ENCODE results near the gene FMNL3. TPM values are rescaled to one million over a fixed set of nuclear protein-coding genes. Genes with fewer than 3 reads are reported as not detected.

Gene FMNL3
- total and polyA plus RNA-seq, 2 experiments from 2014 or later = 8.7 to 32.6 TPM

- H3K27me3 ChIP-seq (ENCODE audit: insufficient read depth) = no peaks in the 10 kb centered on the region
- peak overlapping the region; percentile 85 for H3K27ac ChIP-seq (ENCODE audit: low read depth)
- Mint-ChIP-seq H3K4me1 (peaks cover 38% of the 10 kb centered on the region), H3K4me3 (peak overlapping the region; percentile 5; the same call in 1 of the 3 replicates), H3K27ac (peak overlapping the region; percentile 93), H3K36me3 (ENCODE audit: low read depth) (peaks cover 19% of the 10 kb centered on the region), H3K27me3 (ENCODE audit: insufficient read depth, low read depth, poor library complexity) (peaks cover 4% of the 10 kb centered on the region), H3K9me3 (no peaks in the 10 kb centered on the region)
- H3F3A ChIP-seq (replicated peaks; ENCODE audit: low read depth) = 0 out of 2 replicates have a peak, but pooled peaks cover 2% of the 10 kb centered on the region
- TF ChIP-seq CTCF (conservative IDR thresholded peaks at IDR 0.05; ENCODE audit: low read depth in 2 of 2) (peak; percentile 75 to 89), EZH2 (IDR thresholded peaks at IDR 0.05; ENCODE audit: low read depth, unreplicated experiment) (no peak)
- peak overlapping the region; percentile 35; the same call in 1 of the 2 replicates for H3K4me3 ChIP-seq
- DNase-seq (ENCODE audit: low spot score) = peak; percentile 84
- peak overlapping the region; percentile 52 for H3K4me2 ChIP-seq
- no peak overlapping the region for H2AFZ ChIP-seq
- peaks cover 19% of the 10 kb centered on the region for H3K4me1 ChIP-seq (ENCODE audit: insufficient read depth)
- peak; percentile 92 for ATAC-seq
- no peaks in the 10 kb centered on the region for H3K9me2 ChIP-seq (ENCODE audit: insufficient read depth)
- 0 out of 2 replicates have a peak, but pooled peaks cover 9% of the 10 kb centered on the region for H3K36me3 ChIP-seq (ENCODE audit: insufficient read depth)
- peaks cover 3% of the 10 kb centered on the region; the same call in 1 of the 2 replicates for H4K20me1 ChIP-seq (replicated peaks; ENCODE audit: insufficient read depth)
- no peaks in the 10 kb centered on the region for H3K79me2 ChIP-seq (replicated peaks; ENCODE audit: insufficient read depth)
These were observed 70.0 kb downstream of the FMNL3 start for GRCh38 chr12:49636979-49637755.

GRCh38 chr12:49636574-49636973, 70.6 kb downstream of the FMNL3 start:
- Histone ChIP-seq H4K20me1 (replicated peaks; ENCODE audit: insufficient read depth) (peaks cover 3% of the 10 kb centered on the region; the same call in 1 of the 2 replicates), H3K9me2 (ENCODE audit: insufficient read depth) (no peaks in the 10 kb centered on the region), H3F3A (replicated peaks; ENCODE audit: low read depth) (0 out of 2 replicates have a peak, but pooled peaks cover 2% of the 10 kb centered on the region), H3K79me2 (replicated peaks; ENCODE audit: insufficient read depth) (no peaks in the 10 kb centered on the region), H3K27me3 (ENCODE audit: insufficient read depth) (no peaks in the 10 kb centered on the region), H3K4me3 (no peak overlapping the region), H3K36me3 (ENCODE audit: insufficient read depth) (0 out of 2 replicates have a peak, but pooled peaks cover 9% of the 10 kb centered on the region), H3K4me2 (peak overlapping the region; percentile 52; the same call in 1 of the 2 replicates), H2AFZ (no peak overlapping the region), H3K27ac (ENCODE audit: low read depth) (peak overlapping the region; percentile 50; the same call in 1 of the 2 replicates), H3K4me1 (ENCODE audit: insufficient read depth) (peaks cover 19% of the 10 kb centered on the region)
- no peak for DNase-seq (ENCODE audit: low spot score)
- H3K4me1 Mint-ChIP-seq = peaks cover 38% of the 10 kb centered on the region
- H3K4me3 Mint-ChIP-seq = no peak overlapping the region
- H3K9me3 Mint-ChIP-seq = no peaks in the 10 kb centered on the region
- H3K27ac Mint-ChIP-seq = peak overlapping the region; percentile 93
- ATAC-seq = no peak
- H3K27me3 Mint-ChIP-seq (ENCODE audit: insufficient read depth, low read depth, poor library complexity) = peaks cover 6% of the 10 kb centered on the region
- H3K36me3 Mint-ChIP-seq (ENCODE audit: low read depth) = peaks cover 24% of the 10 kb centered on the region
- TF ChIP-seq ZNF462 (CRISPR knock-in tag; IDR thresholded peaks at IDR 0.05) (no peak), EZH2 (IDR thresholded peaks at IDR 0.05; ENCODE audit: low read depth, unreplicated experiment) (no peak), ZNF331 (CRISPR knock-in tag; IDR thresholded peaks at IDR 0.05; ENCODE audit: low read depth) (no peak), JUNB (IDR thresholded peaks at IDR 0.05; ENCODE audit: unreplicated experiment) (no peak), POLR2AphosphoS5 (IDR thresholded peaks at IDR 0.05; ENCODE audit: low read depth) (no peak), NANOG (IDR thresholded peaks at IDR 0.05; ENCODE audit: borderline replicate concordance) (no peak), CTCF (conservative IDR thresholded peaks at IDR 0.05; ENCODE audit: low read depth in 2 of 2) (no peak), CREB1 (CRISPR knock-in tag; IDR thresholded peaks at IDR 0.05; ENCODE audit: low read depth) (no peak), EZH2phosphoT487 (IDR thresholded peaks at IDR 0.05; ENCODE audit: unreplicated experiment) (no peak), STAT1 (IDR thresholded peaks at IDR 0.05; ENCODE audit: unreplicated experiment) (no peak)
